Measurements from ENCODE around the gene LIMD2.

The LIMD2 gene

GRCh38 chr17:63697341-63698286 is 2.3 kb downstream of the LIMD2 start:
- peak; percentile 42 for TF ChIP-seq CTCF (conservative IDR thresholded peaks at IDR 0.05; ENCODE audit: control insufficient read depth, insufficient read depth, low read depth, low read length)
- peak; percentile 32 for DNase-seq (ENCODE audit: low read depth)
- H3K4me3 ChIP-seq (ENCODE audit: control insufficient read depth, low read depth, low read length): no peak overlapping the region

GRCh38 chr17:63696381-63696961 is 3.5 kb downstream of the LIMD2 start:
- no peak overlapping the region for H3K4me3 ChIP-seq (ENCODE audit: control insufficient read depth, low read depth, low read length)
- DNase-seq (ENCODE audit: low read depth): peak; percentile 51
- TF ChIP-seq CTCF (conservative IDR thresholded peaks at IDR 0.05; ENCODE audit: control insufficient read depth, insufficient read depth, low read depth, low read length): peak; percentile 36

GRCh38 chr17:63695889-63696288 is 4.0 kb downstream of the LIMD2 start:
- no peak for TF ChIP-seq CTCF (conservative IDR thresholded peaks at IDR 0.05; ENCODE audit: control insufficient read depth, insufficient read depth, low read depth, low read length)
- DNase-seq (ENCODE audit: low read depth): no peak
- no peak overlapping the region for H3K4me3 ChIP-seq (ENCODE audit: control insufficient read depth, low read depth, low read length)

- H3K4me3 ChIP-seq (ENCODE audit: control insufficient read depth, low read depth, low read length): no peak overlapping the region
- no peak for TF ChIP-seq CTCF (conservative IDR thresholded peaks at IDR 0.05; ENCODE audit: control insufficient read depth, insufficient read depth, low read depth, low read length)
- no peak for DNase-seq (ENCODE audit: low read depth)
These were observed 4.8 kb downstream of the LIMD2 start for GRCh38 chr17:63694950-63695773.

- TF ChIP-seq CTCF (conservative IDR thresholded peaks at IDR 0.05; ENCODE audit: control insufficient read depth, insufficient read depth, low read depth, low read length): no peak
- no peak overlapping the region for H3K4me3 ChIP-seq (ENCODE audit: control insufficient read depth, low read depth, low read length)
- DNase-seq (ENCODE audit: low read depth): no peak
These were observed 5.5 kb downstream of the LIMD2 start for GRCh38 chr17:63694229-63694949.
